ENCODE data around the gene BZW1.

The BZW1 gene

GRCh38 chr2:200839513-200839912 is 27.8 kb downstream of the BZW1 start:
- DNase-seq (ENCODE audit: low spot score) = no peak

- no peak for DNase-seq (ENCODE audit: low spot score)
These were observed 32.6 kb downstream of the BZW1 start for GRCh38 chr2:200843993-200844948.

DNA sequence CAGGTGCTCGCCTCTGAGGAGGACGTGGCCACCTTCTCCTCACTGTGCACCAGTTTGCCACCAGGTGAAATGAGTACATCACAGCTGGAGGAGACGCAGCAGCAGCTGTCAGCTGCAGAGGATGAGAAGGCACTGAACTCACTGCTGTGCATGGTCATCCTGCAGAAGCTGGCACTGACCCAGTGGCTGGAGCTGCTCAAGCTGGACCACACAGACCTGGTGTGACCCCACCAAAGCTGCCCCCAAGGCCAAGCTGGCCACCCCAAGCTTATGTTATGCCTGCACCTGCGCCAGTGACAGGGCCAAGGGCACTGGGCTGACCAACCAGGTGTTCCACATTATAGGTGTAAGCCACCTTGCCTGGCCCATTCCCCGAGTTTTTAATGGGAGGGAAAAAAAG is 33.5 kb downstream of the BZW1 start:
- DNase-seq (ENCODE audit: low spot score) = no peak

DNA sequence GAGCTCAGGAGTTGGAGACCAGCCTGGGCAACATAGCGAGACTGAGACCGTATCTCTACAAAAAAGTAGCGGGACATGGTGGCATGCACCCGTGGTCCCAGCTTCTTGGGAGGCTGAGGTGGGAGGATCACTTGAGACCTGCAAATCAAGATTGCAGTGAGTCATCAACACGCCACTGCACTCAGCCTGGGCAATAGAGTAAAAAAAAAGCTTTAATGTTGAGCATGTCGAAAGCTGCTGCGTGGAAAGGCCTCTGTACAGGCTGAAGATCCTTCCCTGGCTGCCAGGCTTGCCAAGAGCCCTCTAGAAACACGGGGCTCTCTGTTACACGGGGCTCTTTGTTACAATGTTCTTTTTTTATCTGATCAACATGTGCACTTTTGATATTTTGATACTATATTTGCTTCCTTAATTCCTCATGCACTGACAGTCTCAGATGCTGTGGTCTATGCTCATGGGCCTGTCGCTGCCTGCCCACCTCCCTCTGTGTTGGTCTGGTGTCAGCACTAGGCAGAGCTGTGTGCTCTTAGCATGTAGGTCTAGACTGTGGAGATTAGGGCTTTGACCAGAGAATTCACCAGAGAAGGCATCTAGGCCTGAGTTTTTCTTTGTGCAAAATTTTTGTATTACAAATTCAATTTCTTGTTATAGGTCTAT is 34.1 kb downstream of the BZW1 start:
- DNase-seq (ENCODE audit: low spot score) = no peak

GRCh38 chr2:200847269-200847668 is 35.6 kb downstream of the BZW1 start:
- DNase-seq (ENCODE audit: low spot score) = no peak

DNA sequence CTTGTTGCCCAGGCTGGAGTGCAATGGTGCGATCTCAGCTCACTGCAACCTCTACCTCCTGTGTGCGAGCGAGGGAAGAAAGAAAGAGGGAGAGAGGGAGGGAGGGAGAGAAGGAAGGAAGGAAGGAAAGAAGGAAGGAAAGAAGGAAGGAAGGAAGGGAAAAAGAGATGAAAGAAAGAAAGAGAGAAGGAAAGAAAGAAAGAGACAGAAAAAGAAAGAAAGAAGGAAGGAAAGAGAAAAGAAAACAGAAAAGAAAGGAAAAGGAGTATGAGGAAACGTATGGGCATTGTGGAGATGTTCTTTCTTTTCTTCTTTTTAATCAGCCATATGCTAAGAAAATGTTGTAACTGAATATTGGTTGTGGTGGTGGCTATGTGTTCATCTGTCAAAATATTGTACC is 36.2 kb downstream of the BZW1 start:
- DNase-seq (ENCODE audit: low spot score) = no peak

GRCh38 chr2:200850512-200851256 is 39.0 kb downstream of the BZW1 start:
- no peak for DNase-seq (ENCODE audit: low spot score)

- DNase-seq (ENCODE audit: low spot score) = no peak
These were observed 39.9 kb downstream of the BZW1 start for GRCh38 chr2:200851398-200852248.

GRCh38 chr2:200852605-200853004 is 40.9 kb downstream of the BZW1 start:
- no peak for DNase-seq (ENCODE audit: low spot score)

DNA sequence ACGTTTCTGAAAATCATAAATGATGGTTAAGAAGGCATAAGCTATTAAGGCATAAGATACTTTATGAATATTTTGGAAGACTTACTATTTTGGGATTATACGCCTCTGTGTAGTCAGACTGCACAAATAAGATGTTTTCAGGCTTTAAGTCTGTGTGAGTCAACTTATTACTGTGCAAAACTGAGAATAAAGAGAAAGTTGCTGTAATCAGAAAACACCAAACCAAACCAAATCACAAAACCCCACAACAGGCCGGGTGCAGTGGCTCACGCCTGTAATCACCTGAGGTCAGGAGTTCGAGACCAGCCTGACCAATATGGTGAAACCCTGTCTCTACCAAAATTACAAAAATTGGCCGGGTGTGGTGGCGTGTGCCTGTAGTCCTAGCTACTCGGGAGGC is 45.1 kb downstream of the BZW1 start:
- DNase-seq (ENCODE audit: low spot score) = no peak

DNA sequence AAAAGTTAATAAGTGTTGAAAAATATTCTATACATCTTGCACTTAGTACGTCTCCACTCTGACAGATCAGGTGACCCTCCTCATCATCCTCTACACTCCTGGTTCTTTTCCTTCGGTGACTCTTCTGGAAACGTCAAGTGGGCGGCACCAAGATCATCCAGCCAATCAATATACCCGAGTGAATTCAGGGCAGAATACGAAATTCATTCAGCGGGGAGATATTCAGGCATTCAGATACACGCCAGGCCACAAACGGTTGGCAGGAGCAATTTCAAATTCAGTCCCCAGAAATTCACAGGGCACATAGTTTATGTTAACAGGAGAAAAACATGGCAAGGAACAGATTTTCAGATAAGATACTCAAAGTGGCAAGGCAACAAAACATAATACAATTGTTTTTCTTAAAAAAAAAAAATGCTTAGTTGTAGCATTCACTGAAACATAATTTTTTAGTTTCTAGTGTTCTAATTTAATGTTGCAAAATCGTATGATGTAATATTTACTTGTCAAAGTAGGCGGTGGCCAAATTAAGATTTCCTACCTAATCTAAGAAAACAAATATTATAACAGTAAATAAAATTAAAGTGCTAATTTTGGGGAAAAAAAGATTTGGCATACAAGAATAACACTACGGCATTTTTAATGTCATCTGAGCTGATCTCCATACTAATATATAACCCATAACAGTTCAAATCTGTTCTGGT is 48.5 kb downstream of the BZW1 start:
- no peak for DNase-seq (ENCODE audit: low spot score)

DNA sequence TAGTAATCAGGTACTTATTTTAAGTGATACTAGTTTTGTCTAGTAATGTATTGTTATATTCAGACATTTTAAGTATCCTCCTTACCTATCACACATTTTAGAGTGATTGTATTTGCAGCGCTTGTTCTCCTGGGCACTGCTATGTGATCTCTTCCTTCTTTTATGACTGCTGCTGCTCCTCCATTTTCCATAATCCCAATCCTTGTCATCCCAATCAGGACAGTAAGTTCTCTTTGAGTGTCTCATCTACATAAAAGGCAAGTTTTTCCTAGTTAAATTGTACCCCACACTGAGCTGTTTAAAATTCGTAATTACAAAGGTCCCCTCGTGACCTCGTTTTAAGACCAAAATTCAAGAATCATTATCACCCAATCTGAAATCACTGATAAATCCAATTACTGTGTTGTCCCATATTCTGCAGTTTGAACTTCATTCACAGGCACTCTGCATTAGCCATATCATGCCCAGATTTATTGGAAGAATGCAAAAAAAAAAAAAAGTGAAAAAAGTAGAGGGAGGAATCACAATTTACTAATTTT is 50.0 kb downstream of the BZW1 start:
- DNase-seq (ENCODE audit: low spot score) = no peak

- no peak for DNase-seq (ENCODE audit: low spot score)
These were observed 50.9 kb downstream of the BZW1 start for GRCh38 chr2:200862532-200863000.

- no peak for DNase-seq (ENCODE audit: low spot score)
These were observed 52.1 kb downstream of the BZW1 start for GRCh38 chr2:200863782-200864175.

DNA sequence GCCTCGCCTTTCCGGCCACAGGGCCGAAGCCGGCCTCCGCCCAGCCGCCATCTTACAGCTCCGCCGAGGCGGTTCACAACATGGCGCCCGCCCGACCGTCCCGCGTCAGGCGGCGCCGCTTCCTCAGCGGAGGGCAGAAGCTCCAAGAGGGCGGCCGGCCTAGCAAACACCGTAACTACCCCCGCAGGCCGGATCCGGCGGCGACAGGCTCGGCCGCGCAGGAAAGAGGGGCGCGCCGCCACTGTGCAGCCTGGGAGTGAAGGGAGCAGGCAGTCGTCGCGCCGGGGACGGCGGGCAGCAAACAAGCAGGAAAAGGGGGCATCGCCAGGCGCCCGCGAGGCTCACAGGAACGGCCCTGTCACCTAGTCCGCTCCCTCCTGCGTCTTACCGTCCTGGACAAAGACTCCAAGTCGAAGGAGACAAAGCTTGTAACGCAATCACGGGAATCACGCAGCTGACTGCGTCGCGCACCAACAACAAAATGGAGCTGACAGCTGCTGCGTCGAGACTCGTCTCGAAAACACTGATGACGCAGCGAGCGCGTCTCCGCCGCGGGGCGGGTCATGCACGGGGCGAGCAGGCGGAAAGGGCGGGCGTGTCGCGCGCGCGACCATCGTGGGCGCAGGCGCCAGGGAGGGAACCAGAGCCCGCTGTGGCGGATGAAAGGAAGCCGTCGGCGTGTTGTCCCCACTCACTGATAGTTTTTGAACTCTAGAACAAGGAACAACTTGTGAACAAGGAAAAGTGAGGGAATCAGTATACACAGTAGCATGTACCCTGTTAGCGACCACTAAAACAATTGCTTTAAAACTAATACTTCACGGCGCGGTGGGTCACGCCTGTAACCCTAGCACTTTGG is 52.7 kb downstream of the BZW1 start, which contains the start of gene CLK1:
CLK1 (minus strand) TSS at position 483 of the 859 bp plus-strand sequence. CDS start 2,796 bp downstream, outside the sequence.
- DNase-seq (ENCODE audit: low spot score) = peak; percentile 93

- no peak for DNase-seq (ENCODE audit: low spot score)
These were observed 57.3 kb downstream of the BZW1 start for GRCh38 chr2:200869014-200869413.

- no peak for DNase-seq (ENCODE audit: low spot score)
These were observed 59.4 kb downstream of the BZW1 start for GRCh38 chr2:200871151-200871550.

GRCh38 chr2:200873560-200873959 is 61.9 kb downstream of the BZW1 start:
- no peak for DNase-seq (ENCODE audit: low spot score)
